Daoy (cell line): ENCODE data around the gene MAP6. TPM values are rescaled to one million over a fixed set of nuclear protein-coding genes. Genes with fewer than 3 reads are reported as not detected.

Experiments
- DNase-seq: peaks from one replicate; pipeline ENCODE4 v3.0.0-alpha.2; 2015; ENCODE audit warnings: low read depth
- total RNA-seq: library from RNA; depleted of rRNA; stranded (reverse); fragments of >200 nt; shearing (Covaris generic); gene quantifications from 2 replicates; pipeline ENCODE4 v1.2.3, GENCODE V29; 2014

MAP6 gene
- total RNA-seq, 1 experiment from 2014 or later: 0.40 TPM

DNA sequence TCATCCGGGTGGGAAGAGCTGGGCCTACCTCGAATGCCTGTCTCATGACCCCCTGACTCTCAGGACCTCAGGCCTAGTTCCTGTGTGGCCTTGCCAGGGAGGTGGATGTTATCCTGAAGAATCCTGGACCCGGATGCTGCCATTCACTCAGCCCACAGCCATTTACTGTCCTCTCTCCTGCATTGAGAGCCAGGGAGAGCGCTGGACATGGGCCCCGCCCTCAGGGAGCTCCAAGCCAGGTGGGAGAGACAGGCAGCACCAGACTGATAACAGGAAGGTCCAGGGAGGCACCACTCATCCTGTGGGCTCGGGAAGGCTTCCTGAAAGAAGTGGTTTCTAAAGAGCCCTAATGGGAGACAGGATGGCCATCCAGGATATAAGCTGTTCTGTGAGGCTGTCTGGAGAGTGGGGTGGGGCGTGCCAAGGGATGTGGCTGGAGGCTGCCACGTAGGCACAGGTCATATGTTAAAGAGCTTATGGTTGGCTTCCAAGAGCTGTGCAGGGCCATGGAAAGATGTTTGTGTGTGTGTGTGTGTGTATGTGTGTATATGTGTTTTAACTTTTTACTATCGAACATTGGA, 98.2 kb downstream of the MAP6 start:
- no peak for DNase-seq

DNA sequence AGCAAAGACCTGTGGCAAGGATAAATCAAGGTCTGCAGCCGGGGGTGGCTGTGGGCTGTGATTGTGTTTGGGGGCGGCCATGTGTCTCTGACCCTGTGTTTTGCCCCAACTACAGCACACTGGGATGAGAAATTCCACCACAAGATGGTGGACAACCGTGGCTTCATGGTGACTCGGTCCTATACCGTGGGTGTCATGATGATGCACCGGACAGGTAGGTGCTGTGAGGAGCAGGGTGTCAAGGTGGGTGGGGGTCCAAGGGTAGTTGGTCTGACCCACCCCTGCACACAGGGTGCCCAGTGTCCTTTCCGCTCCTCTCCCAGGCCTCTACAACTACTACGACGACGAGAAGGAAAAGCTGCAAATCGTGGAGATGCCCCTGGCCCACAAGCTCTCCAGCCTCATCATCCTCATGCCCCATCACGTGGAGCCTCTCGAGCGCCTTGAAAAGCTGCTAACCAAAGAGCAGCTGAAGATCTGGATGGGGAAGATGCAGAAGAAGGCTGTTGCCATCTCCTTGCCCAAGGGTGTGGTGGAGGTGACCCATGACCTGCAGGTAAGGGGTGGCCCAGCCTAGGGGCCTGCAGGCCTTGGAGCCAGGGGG, 100.1 kb downstream of the MAP6 start:
- no peak for DNase-seq

DNA sequence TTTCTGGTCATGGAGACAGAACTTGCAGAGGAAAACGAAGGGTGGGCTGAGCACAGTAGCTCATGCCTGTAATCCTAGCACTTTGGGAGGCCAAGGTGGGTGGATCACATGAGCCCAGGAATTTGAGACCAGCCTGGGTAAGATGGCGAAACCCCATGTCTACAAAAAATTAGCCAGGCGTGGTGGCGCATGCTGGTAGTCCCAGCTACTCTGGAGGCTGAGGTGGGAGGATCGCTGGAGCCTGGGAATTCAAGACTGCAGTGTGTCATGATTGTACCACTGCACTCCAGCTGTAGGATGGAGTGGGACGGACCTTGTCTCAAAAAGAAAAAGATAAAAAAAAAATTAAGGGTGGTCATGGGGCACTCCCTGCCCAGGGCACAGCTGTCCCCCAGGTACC, 100.9 kb downstream of the MAP6 start:
- DNase-seq: no peak

DNA sequence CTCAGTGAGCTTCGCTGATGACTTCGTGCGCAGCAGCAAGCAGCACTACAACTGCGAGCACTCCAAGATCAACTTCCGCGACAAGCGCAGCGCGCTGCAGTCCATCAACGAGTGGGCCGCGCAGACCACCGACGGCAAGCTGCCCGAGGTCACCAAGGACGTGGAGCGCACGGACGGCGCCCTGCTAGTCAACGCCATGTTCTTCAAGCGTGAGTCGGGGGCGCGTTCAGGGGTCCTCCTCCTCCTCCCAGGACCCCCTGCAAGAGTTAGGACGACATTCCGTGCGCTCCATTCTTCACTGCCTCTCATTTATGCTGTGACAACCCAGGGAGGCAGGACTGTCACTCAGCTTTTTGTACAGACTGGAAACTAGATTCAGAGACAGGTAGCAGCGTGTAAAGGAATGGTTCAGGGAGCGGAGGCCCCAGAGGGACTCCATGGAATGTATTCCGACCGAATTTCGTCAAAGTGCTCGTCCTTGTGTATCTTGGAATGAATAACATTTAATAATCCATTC, 102.0 kb downstream of the MAP6 start:
- DNase-seq: no peak

DNA sequence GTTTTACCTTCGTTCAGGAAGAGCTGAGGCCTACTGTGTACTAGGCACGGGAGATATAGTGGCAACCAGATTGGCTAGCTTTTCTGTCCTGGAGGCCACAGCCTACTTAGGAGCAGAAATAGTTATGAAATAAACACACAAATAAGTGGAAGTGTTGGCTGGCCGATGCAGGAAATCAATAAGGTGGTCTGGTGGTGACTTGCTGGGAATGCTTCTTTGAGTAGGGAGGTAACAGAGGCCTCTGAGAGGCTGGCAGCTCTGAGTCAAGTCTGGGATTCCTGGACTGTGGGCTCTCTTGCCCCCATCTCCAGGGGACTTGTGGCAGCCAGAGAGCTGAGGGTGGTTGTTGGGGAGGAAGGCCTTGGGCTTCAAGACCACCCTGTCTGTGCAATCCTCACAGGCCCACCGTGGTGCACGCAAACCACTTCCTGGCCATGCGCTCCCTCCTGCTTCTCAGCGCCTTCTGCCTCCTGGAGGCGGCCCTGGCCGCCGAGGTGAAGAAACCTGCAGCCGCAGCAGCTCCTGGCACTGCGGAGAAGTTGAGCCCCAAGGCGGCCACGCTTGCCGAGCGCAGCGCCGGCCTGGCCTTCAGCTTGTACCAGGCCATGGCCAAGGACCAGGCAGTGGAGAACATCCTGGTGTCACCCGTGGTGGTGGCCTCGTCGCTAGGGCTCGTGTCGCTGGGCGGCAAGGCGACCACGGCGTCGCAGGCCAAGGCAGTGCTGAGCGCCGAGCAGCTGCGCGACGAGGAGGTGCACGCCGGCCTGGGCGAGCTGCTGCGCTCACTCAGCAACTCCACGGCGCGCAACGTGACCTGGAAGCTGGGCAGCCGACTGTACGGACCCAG, 102.7 kb downstream of the MAP6 start:
- DNase-seq: no peak

DNA sequence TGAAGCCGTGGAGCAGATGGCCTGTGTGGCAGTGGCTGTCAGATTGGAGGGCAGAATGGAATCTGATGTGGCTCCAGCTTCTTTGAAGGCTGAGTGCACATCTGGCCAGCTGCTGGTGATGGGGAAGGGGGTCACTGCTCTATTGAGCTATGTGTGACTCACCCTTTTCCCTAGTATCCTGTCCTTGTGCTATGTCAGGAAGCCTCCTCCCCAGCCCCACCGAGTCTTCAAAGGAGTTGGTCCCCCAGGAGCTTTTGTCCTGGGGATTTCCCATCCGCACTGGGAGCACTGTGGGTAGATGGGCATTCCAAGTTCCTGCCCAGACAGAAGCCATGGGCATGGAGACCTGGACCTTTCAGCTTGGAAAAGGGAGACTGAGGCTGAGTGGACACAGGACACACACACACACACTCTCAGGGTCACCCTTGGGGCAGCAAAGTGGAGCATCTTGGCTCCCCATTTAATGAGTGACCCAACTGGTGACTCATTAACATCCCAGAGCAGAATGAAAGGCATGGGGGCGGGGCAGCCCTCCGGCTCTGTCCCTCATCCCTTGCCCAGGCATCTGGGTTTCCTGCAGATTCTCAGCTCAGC, 103.5 kb downstream of the MAP6 start:
- peak; percentile 78 for DNase-seq

DNA sequence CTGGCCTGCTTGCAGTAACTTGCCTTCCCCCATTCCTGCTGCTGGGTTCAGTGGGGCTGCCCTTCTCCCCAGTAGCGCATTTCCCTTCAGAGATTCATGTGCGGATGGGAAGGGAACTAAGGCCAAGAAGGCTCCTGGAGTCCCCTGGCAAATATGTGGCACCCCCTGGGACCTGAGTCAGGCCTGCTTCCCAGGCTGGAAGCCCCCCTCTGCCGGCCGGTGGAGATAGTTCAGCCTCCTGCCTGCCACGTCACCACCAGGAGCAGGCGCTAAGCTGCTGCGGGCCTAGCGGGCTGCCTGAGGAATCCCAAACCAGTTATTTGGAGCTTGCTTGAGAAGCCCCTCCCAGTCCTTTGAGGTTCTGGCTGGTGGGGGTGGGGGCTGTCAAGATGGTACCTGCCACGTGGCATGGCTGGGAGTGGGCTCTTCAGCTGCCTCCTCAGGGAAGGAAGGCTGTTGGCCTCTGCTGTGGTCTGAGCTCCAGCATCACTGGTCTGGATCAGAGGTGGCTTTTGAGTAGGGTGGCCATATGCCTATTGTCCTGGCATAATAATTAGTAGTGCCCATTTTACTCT, 104.8 kb downstream of the MAP6 start:
- peak; percentile 88 for DNase-seq

DNA sequence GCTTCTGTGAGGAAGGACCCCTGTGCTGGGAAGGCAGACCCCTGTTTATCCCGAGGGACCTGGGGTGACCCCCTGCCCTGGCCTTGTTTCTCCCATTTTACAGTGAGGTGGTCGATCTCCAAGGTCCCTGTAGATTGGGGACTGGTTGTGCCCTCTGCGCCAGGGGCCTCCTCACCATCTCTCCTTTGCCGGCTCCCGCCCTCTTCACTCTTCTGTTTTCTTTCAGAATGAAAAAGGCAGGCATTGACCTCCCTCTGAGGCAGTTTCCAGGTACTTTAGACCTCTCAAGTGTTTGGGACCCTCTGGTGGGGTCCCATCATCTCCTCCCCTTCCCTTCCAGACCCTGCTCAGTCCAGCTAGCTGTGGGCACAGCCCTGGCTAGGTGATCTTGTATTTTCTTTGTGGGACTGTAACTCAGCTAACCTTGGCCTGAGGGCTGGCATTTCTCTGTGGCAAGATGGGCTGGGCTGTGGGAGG, 105.3 kb downstream of the MAP6 start:
- no peak for DNase-seq

DNA sequence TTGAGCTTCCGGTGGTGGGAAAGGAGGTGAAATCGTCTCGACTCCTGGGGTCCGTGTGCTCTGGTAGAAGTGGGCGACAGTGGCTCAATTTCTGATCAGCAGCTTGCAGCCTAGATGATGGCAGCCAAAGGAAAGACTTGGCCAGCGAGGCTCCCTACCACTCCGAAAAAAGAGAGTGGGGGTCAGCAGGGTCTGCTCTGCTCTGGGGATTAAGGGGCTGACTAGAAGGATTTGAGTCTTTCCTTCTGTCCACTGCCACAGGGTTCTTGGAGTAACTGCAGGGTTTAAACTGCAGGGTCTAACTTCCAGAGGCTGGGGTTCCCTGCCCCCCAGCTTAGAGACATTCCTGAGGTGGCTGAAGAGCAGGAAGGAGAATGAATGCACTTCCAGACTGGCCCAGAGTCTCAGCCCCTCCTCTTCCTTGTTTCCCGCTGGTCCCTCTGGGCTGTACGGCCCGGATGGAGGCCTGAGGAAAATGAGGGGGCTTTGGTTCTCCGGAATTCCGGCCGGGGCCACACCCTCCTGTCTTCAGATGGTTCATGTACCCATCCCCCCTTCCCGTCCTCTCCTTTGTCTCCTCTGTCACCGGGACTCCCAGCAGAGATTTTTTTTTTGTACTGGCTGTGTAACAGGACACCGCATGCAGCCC, 105.9 kb downstream of the MAP6 start:
- peak; percentile 86 for DNase-seq

DNA sequence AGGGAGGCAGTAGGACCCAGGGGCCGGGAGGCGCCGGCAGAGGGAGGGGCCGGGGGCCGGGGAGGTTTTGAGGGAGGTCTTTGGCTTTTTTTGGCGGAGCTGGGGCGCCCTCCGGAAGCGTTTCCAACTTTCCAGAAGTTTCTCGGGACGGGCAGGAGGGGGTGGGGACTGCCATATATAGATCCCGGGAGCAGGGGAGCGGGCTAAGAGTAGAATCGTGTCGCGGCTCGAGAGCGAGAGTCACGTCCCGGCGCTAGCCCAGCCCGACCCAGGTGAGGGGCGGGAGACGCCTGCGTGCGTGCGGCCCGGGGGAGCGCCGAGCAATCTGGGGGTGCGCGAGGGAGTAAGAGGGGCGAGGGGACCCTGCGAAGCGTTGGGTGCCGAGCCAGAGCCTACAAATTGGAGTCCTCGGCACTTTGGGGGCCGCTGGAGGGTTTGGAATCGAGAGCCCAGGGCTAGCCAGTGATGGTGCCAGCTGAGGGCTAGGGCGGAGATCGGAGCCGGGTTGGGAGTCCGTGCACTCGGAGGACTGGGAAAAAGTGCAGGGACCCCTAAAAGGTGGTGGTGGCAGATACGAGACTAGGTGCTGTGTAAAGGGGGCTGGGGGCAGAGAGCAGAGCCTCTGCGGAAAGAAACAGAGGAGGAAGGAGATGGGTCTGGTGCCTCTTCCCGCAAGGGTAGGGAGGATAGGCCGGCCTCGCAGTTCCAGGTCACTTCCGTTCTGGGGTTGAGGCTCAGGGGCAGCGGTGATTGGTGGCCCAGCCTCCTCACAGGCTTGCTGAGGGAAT, 106.6 kb downstream of the MAP6 start, which contains the start of gene SERPINH1:
Gene SERPINH1 (plus strand): TSS at position 206 of the 788 bp plus-strand sequence. CDS start 4,097 bp downstream, outside the sequence.
- DNase-seq: peak; percentile 93

DNA sequence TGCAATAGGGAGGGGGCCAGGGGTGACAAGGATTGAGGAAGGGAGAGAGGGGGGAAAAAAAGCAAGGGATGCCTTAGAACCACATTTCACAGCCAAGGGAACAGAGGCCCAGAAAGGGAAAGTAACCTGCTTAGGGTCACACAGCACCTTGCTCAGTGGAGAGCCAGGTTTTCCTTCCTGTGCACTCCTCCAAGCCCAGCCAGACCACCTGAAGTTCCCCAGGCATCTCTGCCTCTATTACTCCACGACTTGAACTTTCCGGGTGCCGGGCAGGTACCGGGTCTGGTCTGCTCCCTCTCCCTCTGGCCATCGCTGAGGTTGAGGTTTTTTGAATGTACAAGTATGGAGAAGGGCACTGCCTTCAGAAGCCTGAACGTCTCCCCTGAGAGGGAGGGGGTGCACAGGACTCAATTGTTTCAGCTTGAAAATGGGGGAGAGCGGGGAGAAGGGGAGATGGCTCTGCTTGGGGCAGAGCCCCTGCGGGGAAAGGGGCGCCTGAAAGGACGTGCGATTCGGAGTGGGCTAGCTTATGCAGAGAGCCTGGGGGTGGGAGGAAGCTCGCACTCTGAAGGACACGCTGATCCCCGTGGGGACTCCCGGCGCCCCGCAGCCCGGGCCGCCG, 107.3 kb downstream of the MAP6 start:
- DNase-seq: no peak

DNA sequence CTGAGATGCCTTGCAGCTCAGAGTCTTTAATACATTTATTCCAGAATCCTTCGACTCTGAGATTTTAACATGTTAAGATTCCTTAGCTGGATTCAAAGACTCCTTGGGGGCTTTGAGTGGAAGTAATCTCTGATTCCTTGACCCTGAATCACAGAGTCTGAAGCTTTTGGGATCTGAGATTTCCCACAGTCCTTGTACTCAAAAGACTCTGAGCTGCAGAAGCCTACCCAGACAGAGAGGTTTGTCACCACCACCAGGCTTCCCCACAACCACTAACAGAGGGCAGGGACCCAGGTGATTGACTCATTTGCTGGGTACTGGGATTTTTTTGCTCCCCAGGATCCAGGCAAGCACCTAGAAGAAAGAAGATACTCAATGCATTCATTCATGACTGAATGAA, 108.2 kb downstream of the MAP6 start:
- peak; percentile 35 for DNase-seq

DNA sequence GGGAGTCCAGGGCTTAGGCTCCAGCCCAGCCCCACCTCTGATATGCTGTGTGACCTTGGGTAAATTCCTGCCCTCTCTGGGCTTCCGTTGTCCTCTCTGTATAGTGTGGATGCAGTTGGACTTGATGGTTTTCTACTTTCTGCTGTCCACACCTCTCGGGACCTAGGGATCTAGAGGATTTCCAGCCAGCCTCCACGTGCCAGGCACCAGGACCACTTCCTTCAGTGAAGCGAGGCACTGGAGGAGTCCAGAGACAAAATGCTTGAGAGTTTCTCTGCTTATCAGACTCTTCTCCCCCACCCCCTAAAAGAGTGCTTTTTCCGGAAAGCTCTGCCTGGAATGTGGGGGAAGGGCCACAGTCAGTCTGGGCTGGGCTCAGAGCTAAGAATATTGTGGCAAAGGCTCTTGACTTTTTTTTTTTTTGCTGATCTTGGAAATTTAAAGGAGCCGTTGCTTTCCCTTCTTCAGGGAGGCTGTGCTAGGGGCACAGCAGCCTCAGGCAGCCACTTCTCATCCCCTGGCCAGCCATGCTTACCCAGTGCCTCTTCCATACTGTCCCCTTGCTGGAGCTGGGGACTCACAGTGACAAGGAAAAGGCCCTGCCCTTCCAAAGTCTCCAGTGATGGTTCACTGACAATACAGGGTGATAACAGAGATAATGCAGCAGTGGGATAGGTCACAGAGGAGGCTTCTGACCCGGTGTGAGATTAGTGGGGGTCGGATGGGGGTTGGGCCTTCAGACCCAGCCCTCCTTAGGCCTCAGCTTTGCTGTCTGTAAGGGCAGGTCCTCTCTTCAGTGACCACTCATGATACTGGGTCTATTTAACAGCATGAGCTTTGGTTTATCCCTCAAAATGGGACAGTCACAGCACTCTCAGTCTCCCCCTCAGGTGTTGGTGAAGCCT, 109.6 kb downstream of the MAP6 start:
- DNase-seq: peak; percentile 68

DNA sequence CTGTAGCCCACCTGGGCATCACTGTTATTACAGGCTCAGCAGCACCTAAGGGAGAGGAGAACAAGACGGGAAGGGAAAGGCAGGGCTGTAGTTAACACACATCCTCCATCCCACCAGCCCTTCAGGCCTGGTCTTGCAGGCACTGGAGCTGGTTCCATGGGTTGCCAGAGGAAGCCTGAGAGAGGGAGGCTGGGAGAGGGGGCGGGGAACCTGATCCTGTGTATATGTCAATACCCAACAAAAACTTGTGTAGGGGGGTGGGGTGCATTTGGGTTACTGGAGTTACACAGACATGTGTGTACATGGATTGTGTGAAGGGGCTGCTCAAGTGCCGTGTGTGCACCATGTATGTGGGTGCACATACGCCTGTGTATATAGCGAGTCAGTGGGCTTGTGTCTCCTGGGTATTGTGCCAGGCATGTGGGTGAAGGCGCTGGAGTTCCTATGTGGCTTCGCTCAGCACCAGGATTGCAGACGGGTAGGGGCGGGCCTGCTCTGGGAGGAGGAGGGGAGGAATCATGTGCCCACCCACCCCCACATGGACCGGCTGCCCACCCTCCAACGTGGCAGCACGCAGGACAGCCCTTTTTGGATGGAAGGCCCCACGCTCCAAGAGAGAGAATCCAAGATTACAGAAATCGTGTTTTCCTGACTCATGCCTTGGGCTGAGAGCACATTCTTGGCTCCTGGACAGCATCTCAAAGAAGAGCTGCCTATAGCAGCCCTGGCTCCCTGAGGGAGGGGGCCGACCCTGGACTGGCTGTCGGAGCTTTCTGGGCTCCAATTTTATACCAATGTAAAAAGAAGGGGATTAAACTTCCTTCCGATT, 111.0 kb downstream of the MAP6 start:
- peak; percentile 84 for DNase-seq

DNA sequence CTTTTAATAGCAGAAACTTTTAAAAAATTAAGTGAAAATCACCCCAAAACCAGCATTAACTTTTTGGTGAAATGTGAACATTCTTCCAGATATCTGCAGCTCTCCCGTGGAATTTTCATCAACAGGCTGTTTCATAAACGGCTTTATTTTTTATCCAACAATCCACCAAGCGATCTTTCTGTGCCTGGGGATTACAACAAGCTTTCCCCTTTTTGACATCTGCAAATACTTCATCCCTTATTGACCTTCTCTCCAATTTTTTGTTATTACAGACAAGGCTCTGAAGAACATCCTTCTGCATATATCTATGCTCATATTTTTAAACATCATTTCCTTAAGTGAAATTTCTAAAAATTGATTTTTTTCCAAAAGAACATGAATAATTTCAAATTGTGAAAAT, 112.6 kb downstream of the MAP6 start:
- no peak for DNase-seq

DNA sequence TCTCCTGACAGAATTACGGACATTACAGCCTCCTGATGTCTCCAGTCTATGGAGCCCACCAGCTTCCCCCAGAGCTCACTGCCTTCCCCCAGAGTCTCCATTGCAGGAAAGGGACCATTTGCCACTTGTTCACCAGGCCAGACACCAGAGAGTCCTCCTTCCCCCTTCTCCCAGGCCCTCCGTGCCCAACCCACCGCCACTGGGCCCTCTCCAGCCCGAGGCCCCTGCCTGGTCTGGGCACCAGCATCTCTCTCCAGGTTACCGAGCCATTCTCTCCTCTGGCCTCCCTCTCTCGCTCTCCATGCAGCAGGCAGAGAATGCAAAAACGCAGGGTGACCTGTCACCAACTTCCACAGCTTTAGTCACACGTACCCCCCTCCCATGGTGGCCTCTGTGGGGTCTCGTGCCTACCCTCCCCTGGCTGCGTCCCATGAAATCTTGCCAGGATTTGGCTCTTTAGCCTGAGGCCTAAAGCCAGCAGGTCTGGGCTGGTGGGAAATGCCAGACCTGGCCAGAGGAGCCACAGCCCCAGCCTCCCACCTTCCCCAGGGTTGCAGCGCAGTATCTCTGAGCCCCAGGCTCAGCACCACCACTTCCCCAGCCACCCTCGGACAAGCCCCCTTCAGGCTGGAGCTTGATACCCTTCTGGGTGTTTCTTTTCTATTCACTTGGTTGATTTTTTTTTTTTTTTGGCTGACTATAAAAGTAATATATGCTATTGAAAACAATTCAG, 113.6 kb downstream of the MAP6 start:
- no peak for DNase-seq
